A549 (cell line): ENCODE results near the gene PCNX1. TPM values are rescaled to one million over a fixed set of nuclear protein-coding genes. Genes with fewer than 3 reads are reported as not detected.
"Not testable (repeated sequence)": the region's sequence is repeated elsewhere in the genome, so short reads cannot be mapped to it uniquely, and the experiment has no call there.

Experiments
- ATAC-seq, 2 experiments: fragments of 200-7000 bp in 1 of 2; fragments of >200 bp in 1 of 2; cut with Nextera tagmentation in 1 of 2; cut with Tn5 transposase in 1 of 2; 3 replicates each; pipeline versions ENCODE4 v1.8.0 to v1.9.1; 2018 to 2020; ENCODE audit warnings: mild to moderate bottlenecking in 1 of 2, moderate library complexity in 1 of 2
- CTCF ChIA-PET: fragments of 300-600 bp; sonication (Branson Sonifier 250); formaldehyde crosslinking; extraction: SDS; loops from one replicate; lab custom pipeline; 2021; ENCODE audit warnings: antibody characterized with exemption, inconsistent platforms; lab: Yijun Ruan, JAX
- POLR2A ChIA-PET: fragments of 350-600 bp; formaldehyde crosslinking; extraction: SDS; loops from one replicate; lab custom pipeline; 2021; ENCODE audit warnings: antibody characterized with exemption, inconsistent platforms; lab: Yijun Ruan, JAX
- DNase-seq, 2 experiments: peaks; one replicate each; pipeline versions ENCODE4 v3.0.0 to v3.0.0-alpha.2; 2011 to 2016; ENCODE audit warnings: low read depth in 1 of 2, low spot score in 1 of 2
- FAIRE-seq: peaks from 2 replicates; lab custom pipeline; 2011; peaks lifted over from hg19 to GRCh38; lab: Jason Lieb, UNC
- H3K27ac ChIP-seq, 2 experiments: fragments of >200 bp; sonication (Bioruptor Twin); formaldehyde crosslinking; 3 replicates each; pipeline ENCODE4 v1.5.1; 2016 to 2017
- H3K4me1 ChIP-seq: fragments of >200 bp; sonication (Bioruptor Twin); formaldehyde crosslinking; 3 replicates; pipeline ENCODE4 v1.6.1; 2016
- H3K4me2 ChIP-seq: fragments of >200 bp; sonication (Bioruptor Twin); formaldehyde crosslinking; 3 replicates; pipeline ENCODE4 v1.6.1; 2016
- H3K4me3 ChIP-seq: fragments of >200 bp; sonication (Bioruptor Twin); formaldehyde crosslinking; 3 replicates; pipeline ENCODE4 v1.5.1; 2016
- H3K9me3 ChIP-seq: fragments of >200 bp; sonication (Bioruptor Twin); formaldehyde crosslinking; 3 replicates; pipeline ENCODE4 v1.6.1; 2016
- CHD2 ChIP-seq: fragments of 150-350 bp; IDR thresholded peaks from 2 replicates; pipeline ENCODE4 v1.6.1; 2014; ENCODE audit warnings: low read length; ENCODE audit not compliant: partially characterized antibody
- ESRRA ChIP-seq: fragments of 150-350 bp; IDR thresholded peaks from 2 replicates; pipeline ENCODE4 v1.6.1; 2014; ENCODE audit warnings: mild to moderate bottlenecking, low read length, borderline replicate concordance
- FOXS1 ChIP-seq: fragments of 250-450 bp; sonication (Bioruptor Pico); IDR thresholded peaks from 2 replicates; pipeline ENCODE4 v1.5.0; 2020; ENCODE audit warnings: mild to moderate bottlenecking, moderate library complexity
- GATA3 ChIP-seq: IDR thresholded peaks from 2 replicates; pipeline ENCODE4 v1.6.1; 2012; ENCODE audit warnings: borderline replicate concordance
- HEYL ChIP-seq: fragments of 250-450 bp; sonication (Bioruptor Pico); IDR thresholded peaks from 2 replicates; pipeline ENCODE4 v1.8.0; 2021; ENCODE audit warnings: mild to moderate bottlenecking, moderate library complexity
- HOXB5 ChIP-seq: fragments of 250-450 bp; sonication (Bioruptor Pico); IDR thresholded peaks from 2 replicates; pipeline ENCODE4 v1.5.0; 2020; ENCODE audit warnings: mild to moderate bottlenecking, moderate library complexity
- JUN ChIP-seq, 2 experiments: fragments of >200 bp; sonication (Bioruptor Twin); formaldehyde crosslinking; IDR thresholded peaks; 2 replicates in 1 of 2; 3 replicates in 1 of 2; pipeline ENCODE4 v1.6.1; 2016 to 2017
- MYC ChIP-seq: IDR thresholded peaks from 2 replicates; pipeline ENCODE4 v1.6.1; 2012; ENCODE audit warnings: mild to moderate bottlenecking, inconsistent platforms, low read length, improper control_type of control experiment, borderline replicate concordance
- NFE2L2 ChIP-seq: fragments of 150-350 bp; conservative IDR thresholded peaks from 2 replicates; pipeline ENCODE4 v1.6.1; 2014; ENCODE audit warnings: low read length
- NR3C1 ChIP-seq: fragments of >200 bp; sonication (Bioruptor Twin); formaldehyde crosslinking; IDR thresholded peaks from 3 replicates; pipeline ENCODE4 v1.6.1; 2017
- RAD21 ChIP-seq, 2 experiments: fragments of >200 bp in 1 of 2; sonication (Bioruptor Twin) in 1 of 2; formaldehyde crosslinking in 1 of 2; IDR thresholded peaks in 1 of 2; conservative IDR thresholded peaks in 1 of 2; 2 replicates in 1 of 2; 3 replicates in 1 of 2; pipeline ENCODE4 v1.6.1; 2012 to 2018; ENCODE audit warnings: inconsistent platforms in 1 of 2
- SMC3 ChIP-seq: fragments of >200 bp; sonication (Bioruptor Twin); formaldehyde crosslinking; IDR thresholded peaks from 3 replicates; pipeline ENCODE4 v1.6.1; 2018; ENCODE audit warnings: inconsistent platforms
- ZSCAN20 ChIP-seq: fragments of 250-450 bp; sonication (Bioruptor Pico); IDR thresholded peaks from 2 replicates; pipeline ENCODE4 v1.8.0; 2022; ENCODE audit warnings: mild to moderate bottlenecking, moderate library complexity
- WGBS: methylation state at CpG from one replicate; pipeline ENCODE4 v1.1.6; 2017; ENCODE audit errors: missing lambda C conversion rate; 5-methylcytosine and 5-hydroxymethylcytosine counted together
- polyA plus RNA-seq, 4 experiments: library from polyadenylated mRNA; depleted of rRNA in 3 of 4; stranded (reverse); fragments of >200 nt; fragmentation: RNase III in 1 of 4; extraction: RNeasy Plus Mini Kit Qiagen cat#74134 plus additional on column Dnase treatment in 1 of 4; gene quantifications; 2 replicates in 3 of 4; 3 replicates in 1 of 4; pipeline ENCODE4 v1.2.3, GENCODE V29; 2011 to 2017
- TF ChIP-seq, protein P1 (sequence below): fragments of 200-600 bp; sonication (generic); IDR thresholded peaks from 2 replicates; pipeline ENCODE4 v1.6.1; 2016; ENCODE audit warnings: antibody characterized with exemption, mild to moderate bottlenecking, moderate library complexity
- TF ChIP-seq, protein P2 (sequence below): fragments of >200 bp; sonication (Bioruptor Twin); formaldehyde crosslinking; IDR thresholded peaks from 3 replicates; pipeline ENCODE4 v1.6.1; 2016
- TF ChIP-seq, protein P3 (sequence below): fragments of >200 bp; sonication (Bioruptor Twin); formaldehyde crosslinking; IDR thresholded peaks from 3 replicates; pipeline ENCODE4 v1.5.1; 2016
- TF ChIP-seq, protein P4 (sequence below): IDR thresholded peaks from 2 replicates; pipeline ENCODE4 v1.6.1; 2012

PCNX1 gene
- polyA plus RNA-seq, 2 of the 4 experiments (the other 2 are of a cell fraction): 10.4 to 45.0 TPM

DNA sequence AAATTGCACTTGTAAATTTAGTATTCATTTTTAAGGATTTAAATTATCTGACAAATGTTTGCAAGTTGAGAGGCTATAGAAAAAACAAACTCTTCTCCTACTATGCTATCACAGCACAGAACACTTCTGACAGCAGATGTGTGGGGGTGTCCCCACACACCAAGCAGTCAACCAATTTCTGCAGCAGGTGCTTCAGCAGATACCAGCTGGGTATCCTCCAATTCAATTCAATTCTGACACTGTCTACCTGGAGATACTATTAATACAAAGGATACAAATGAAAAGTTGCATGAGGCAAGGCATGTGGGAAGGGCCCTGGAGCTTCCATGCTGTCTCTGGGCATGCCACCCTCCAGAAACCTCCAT, 35.1 kb downstream of the PCNX1 start:
- ChIA-PET CTCF (interaction anchor here (2.1 kb wide), 1 partner anchor 13 kb away, joined by 4 read pairs; no protein-coding TSS in a partner anchor), POLR2A (no interaction called here)
- Histone ChIP-seq H3K4me1 (no peaks in the 10 kb centered on the region), H3K4me3 (no peak overlapping the region), H3K4me2 (no peak overlapping the region), H3K27ac (no peak overlapping the region), H3K9me3 (peaks cover 19% of the 10 kb centered on the region)
- ATAC-seq (no peak), DNase-seq (no peak), FAIRE-seq (no peak)
- no peak for TF ChIP-seq SMC3
- no peak for TF ChIP-seq NFE2L2
- TF ChIP-seq CHD2: no peak
- TF ChIP-seq MYC: no peak
- TF ChIP-seq JUN (IDR thresholded peaks at IDR 0.05): no peak
- no peak for TF ChIP-seq NR3C1
- TF ChIP-seq ZSCAN20 (CRISPR knock-in tag): no peak
- TF ChIP-seq ESRRA: no peak
- no peak for TF ChIP-seq FOXS1 (CRISPR knock-in tag)
- TF ChIP-seq, protein P1, sequence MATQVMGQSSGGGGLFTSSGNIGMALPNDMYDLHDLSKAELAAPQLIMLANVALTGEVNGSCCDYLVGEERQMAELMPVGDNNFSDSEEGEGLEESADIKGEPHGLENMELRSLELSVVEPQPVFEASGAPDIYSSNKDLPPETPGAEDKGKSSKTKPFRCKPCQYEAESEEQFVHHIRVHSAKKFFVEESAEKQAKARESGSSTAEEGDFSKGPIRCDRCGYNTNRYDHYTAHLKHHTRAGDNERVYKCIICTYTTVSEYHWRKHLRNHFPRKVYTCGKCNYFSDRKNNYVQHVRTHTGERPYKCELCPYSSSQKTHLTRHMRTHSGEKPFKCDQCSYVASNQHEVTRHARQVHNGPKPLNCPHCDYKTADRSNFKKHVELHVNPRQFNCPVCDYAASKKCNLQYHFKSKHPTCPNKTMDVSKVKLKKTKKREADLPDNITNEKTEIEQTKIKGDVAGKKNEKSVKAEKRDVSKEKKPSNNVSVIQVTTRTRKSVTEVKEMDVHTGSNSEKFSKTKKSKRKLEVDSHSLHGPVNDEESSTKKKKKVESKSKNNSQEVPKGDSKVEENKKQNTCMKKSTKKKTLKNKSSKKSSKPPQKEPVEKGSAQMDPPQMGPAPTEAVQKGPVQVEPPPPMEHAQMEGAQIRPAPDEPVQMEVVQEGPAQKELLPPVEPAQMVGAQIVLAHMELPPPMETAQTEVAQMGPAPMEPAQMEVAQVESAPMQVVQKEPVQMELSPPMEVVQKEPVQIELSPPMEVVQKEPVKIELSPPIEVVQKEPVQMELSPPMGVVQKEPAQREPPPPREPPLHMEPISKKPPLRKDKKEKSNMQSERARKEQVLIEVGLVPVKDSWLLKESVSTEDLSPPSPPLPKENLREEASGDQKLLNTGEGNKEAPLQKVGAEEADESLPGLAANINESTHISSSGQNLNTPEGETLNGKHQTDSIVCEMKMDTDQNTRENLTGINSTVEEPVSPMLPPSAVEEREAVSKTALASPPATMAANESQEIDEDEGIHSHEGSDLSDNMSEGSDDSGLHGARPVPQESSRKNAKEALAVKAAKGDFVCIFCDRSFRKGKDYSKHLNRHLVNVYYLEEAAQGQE: no peak
- TF ChIP-seq, protein P2, sequence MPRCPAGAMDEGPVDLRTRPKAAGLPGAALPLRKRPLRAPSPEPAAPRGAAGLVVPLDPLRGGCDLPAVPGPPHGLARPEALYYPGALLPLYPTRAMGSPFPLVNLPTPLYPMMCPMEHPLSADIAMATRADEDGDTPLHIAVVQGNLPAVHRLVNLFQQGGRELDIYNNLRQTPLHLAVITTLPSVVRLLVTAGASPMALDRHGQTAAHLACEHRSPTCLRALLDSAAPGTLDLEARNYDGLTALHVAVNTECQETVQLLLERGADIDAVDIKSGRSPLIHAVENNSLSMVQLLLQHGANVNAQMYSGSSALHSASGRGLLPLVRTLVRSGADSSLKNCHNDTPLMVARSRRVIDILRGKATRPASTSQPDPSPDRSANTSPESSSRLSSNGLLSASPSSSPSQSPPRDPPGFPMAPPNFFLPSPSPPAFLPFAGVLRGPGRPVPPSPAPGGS: no peak
- TF ChIP-seq GATA3: no peak
- TF ChIP-seq HOXB5 (CRISPR knock-in tag): no peak
- no peak for TF ChIP-seq HEYL (CRISPR knock-in tag)
- TF ChIP-seq, protein P3, sequence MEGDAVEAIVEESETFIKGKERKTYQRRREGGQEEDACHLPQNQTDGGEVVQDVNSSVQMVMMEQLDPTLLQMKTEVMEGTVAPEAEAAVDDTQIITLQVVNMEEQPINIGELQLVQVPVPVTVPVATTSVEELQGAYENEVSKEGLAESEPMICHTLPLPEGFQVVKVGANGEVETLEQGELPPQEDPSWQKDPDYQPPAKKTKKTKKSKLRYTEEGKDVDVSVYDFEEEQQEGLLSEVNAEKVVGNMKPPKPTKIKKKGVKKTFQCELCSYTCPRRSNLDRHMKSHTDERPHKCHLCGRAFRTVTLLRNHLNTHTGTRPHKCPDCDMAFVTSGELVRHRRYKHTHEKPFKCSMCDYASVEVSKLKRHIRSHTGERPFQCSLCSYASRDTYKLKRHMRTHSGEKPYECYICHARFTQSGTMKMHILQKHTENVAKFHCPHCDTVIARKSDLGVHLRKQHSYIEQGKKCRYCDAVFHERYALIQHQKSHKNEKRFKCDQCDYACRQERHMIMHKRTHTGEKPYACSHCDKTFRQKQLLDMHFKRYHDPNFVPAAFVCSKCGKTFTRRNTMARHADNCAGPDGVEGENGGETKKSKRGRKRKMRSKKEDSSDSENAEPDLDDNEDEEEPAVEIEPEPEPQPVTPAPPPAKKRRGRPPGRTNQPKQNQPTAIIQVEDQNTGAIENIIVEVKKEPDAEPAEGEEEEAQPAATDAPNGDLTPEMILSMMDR: no peak
- no peak for TF ChIP-seq RAD21 (conservative IDR thresholded peaks at IDR 0.05 in 1 of 2, IDR thresholded peaks at IDR 0.05 in 1 of 2)
- TF ChIP-seq, protein P4, sequence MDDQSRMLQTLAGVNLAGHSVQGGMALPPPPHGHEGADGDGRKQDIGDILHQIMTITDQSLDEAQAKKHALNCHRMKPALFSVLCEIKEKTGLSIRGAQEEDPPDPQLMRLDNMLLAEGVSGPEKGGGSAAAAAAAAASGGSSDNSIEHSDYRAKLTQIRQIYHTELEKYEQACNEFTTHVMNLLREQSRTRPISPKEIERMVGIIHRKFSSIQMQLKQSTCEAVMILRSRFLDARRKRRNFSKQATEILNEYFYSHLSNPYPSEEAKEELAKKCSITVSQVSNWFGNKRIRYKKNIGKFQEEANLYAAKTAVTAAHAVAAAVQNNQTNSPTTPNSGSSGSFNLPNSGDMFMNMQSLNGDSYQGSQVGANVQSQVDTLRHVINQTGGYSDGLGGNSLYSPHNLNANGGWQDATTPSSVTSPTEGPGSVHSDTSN: no peak

DNA sequence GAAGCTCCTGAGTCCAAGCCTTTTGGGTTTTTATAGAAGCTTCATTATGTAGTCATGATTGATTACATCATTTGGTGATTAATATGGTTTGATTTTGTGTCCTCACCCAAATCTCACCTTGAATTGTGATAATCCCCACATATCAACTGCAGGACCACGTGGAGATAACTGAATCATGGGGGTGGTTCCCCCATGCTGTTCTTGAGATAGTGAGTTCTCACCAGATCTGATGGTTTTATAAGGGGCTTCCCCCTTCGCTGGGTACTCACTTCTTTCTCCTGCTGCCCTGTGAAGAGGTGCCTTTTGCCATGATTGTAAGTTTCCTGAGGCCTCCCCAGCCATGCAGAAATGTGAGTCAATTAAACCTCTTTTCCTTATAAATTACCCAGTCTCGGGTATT, 35.5 kb downstream of the PCNX1 start:
- H3K9me3 ChIP-seq: peaks cover 19% of the 10 kb centered on the region
- H3K4me2 ChIP-seq, DNase-seq, ATAC-seq, H3K4me1 ChIP-seq, H3K27ac ChIP-seq, CTCF ChIA-PET, FAIRE-seq, H3K4me3 ChIP-seq, POLR2A ChIA-PET: not testable (repeated sequence)
- WGBS: 85% methylated on average over 3 of the region's 3 CpGs
